ENCODE results near the gene CRY2. TPM values are rescaled to one million over a fixed set of nuclear protein-coding genes. Genes with fewer than 3 reads are reported as not detected.

Gene CRY2
- total and polyA plus RNA-seq, 2 donors (not counting 1 experiment from before 2014, with no cell fraction given), result 8.3 to 21.5 TPM

DNA sequence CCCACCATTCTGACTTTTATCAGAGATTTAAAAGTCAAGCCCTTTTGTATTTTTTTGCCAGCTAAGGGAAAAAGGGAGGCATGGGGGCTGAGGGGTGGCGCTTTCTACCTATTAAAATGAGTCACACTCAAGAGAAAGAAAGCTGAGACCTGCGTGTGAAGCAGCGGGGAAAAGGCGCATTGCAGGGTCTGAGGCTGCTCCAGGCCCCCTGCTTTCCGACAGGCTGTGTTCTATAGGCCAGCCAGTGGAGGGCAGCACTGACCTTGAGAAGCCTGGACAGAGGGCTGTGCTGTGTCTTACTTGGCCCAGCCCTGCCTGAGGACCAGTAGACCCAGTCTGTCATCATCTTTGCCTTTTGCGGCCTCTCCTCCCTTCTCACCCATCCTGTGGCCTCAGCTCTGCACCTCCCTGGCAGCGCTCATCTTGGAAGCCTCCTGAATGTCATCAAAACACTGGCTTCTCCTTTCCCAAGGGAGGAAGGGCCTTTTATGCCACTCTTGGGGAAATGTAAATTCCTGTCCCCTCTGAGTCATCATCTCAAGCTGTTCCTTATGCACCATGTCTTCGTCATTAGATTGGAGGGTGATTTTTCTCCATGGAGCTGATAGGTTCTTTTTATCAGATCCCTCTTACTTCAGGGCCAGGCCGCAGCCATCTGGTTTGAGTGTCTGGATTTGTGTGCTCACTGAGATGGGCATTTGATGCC lies 25.5 kb downstream of the CRY2 start:
- Histone ChIP-seq H3K9ac (ENCODE audit: insufficient read depth, low read length) (no peak overlapping the region), H3K79me2 (ENCODE audit: control insufficient read depth, insufficient read depth, low read length) (no peaks in the 10 kb centered on the region), H3K4me3 (replicated peaks in 1 of 4; ENCODE audit: control extremely low read depth in 1 of 4, insufficient read depth in 1 of 4, low read depth in 3 of 4, low read length in 4 of 4) (no peak overlapping the region), H4K20me1 (ENCODE audit: control insufficient read depth, extremely low read depth, insufficient read depth, low read length) (peaks cover 2% of the 10 kb centered on the region), H3K27ac (ENCODE audit: insufficient read depth, low read length) (peak overlapping the region; percentile 59), H3K27me3 (ENCODE audit: control insufficient read depth, insufficient read depth, low read length) (no peaks in the 10 kb centered on the region), H3K9me3 (ENCODE audit: control insufficient read depth, insufficient read depth, low read depth, low read length) (no peaks in the 10 kb centered on the region), H2AFZ (ENCODE audit: low read length) (no peak overlapping the region), H3K4me1 (ENCODE audit: control insufficient read depth, extremely low read depth, insufficient read depth, low read length) (peaks cover 10% of the 10 kb centered on the region), H3K36me3 (ENCODE audit: control insufficient read depth, insufficient read depth, low read length) (peaks cover 22% of the 10 kb centered on the region), H3K4me2 (ENCODE audit: extremely low read depth, insufficient read depth, low read length) (no peak overlapping the region)
- TF ChIP-seq, protein P1, sequence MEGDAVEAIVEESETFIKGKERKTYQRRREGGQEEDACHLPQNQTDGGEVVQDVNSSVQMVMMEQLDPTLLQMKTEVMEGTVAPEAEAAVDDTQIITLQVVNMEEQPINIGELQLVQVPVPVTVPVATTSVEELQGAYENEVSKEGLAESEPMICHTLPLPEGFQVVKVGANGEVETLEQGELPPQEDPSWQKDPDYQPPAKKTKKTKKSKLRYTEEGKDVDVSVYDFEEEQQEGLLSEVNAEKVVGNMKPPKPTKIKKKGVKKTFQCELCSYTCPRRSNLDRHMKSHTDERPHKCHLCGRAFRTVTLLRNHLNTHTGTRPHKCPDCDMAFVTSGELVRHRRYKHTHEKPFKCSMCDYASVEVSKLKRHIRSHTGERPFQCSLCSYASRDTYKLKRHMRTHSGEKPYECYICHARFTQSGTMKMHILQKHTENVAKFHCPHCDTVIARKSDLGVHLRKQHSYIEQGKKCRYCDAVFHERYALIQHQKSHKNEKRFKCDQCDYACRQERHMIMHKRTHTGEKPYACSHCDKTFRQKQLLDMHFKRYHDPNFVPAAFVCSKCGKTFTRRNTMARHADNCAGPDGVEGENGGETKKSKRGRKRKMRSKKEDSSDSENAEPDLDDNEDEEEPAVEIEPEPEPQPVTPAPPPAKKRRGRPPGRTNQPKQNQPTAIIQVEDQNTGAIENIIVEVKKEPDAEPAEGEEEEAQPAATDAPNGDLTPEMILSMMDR (conservative IDR thresholded peaks at IDR 0.05 in 1 of 2, IDR thresholded peaks at IDR 0.05 in 1 of 2; ENCODE audit: low read depth in 1 of 2, low read length in 2 of 2), result peak; percentile 79 to 87
- no peak for TF ChIP-seq EZH2 (IDR thresholded peaks at IDR 0.05; ENCODE audit: low read length, missing control alignments)
- peak; percentile 86 to 95 for DNase-seq (ENCODE audit: low read depth in 2 of 2)

DNA sequence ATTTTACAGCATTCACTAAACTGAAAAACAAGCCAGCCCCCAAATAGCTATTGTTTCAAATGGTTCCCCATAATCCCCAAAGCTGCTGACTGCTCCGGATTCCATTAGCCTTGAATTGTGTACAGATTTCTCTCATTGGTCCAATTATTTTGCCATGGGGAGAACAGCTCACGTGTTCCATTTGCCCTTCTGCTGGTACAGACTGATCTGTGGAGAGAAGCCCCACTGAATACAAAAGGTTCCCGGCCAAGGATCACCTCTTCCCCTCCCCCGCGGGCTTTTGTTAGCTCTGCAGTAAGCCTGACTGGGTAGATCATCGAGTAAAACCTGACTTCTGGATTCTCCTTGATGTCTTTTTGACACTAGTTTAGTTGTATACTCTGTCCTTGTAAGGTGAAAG lies 29.1 kb downstream of the CRY2 start:
- Histone ChIP-seq H3K9me3 (ENCODE audit: control insufficient read depth, insufficient read depth, low read depth, low read length) (no peaks in the 10 kb centered on the region), H3K27ac (ENCODE audit: insufficient read depth, low read length) (no peak overlapping the region), H2AFZ (ENCODE audit: low read length) (no peak overlapping the region), H3K9ac (ENCODE audit: insufficient read depth, low read length) (no peak overlapping the region), H3K4me3 (replicated peaks in 1 of 4; ENCODE audit: control extremely low read depth in 1 of 4, insufficient read depth in 1 of 4, low read depth in 3 of 4, low read length in 4 of 4) (no peak overlapping the region), H3K4me2 (ENCODE audit: extremely low read depth, insufficient read depth, low read length) (no peak overlapping the region), H3K36me3 (ENCODE audit: control insufficient read depth, insufficient read depth, low read length) (peaks cover 9% of the 10 kb centered on the region), H3K79me2 (ENCODE audit: control insufficient read depth, insufficient read depth, low read length) (no peaks in the 10 kb centered on the region), H4K20me1 (ENCODE audit: control insufficient read depth, extremely low read depth, insufficient read depth, low read length) (peaks cover 2% of the 10 kb centered on the region), H3K4me1 (ENCODE audit: control insufficient read depth, extremely low read depth, insufficient read depth, low read length) (peaks cover 10% of the 10 kb centered on the region), H3K27me3 (ENCODE audit: control insufficient read depth, insufficient read depth, low read length) (no peaks in the 10 kb centered on the region)
- TF ChIP-seq EZH2 (IDR thresholded peaks at IDR 0.05; ENCODE audit: low read length, missing control alignments), result no peak
- TF ChIP-seq, protein P1 (conservative IDR thresholded peaks at IDR 0.05 in 1 of 2, IDR thresholded peaks at IDR 0.05 in 1 of 2; ENCODE audit: low read depth in 1 of 2, low read length in 2 of 2), result no peak
- DNase-seq (ENCODE audit: low read depth in 2 of 2), result no peak

DNA sequence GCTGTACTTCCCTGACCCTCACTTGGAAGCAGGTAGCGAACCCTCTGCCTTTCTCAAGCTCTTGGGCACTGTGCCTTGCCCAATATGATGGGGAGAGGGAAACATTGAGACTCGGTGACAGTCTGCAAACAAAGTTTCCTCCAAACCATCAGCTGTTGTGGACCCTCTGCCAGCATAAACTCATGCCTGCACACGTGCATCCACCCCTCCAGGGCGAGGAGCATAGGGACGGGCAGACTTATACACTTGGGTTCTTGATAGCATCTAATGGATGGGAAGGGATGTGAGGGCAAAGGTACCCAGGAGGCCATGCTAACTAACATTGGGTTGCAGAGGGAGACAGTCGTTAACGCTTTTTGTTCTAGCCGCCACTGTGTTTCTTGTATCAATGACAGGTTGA lies 29.9 kb downstream of the CRY2 start:
- Histone ChIP-seq H3K79me2 (ENCODE audit: control insufficient read depth, insufficient read depth, low read length) (no peaks in the 10 kb centered on the region), H3K27me3 (ENCODE audit: control insufficient read depth, insufficient read depth, low read length) (no peaks in the 10 kb centered on the region), H3K4me2 (ENCODE audit: extremely low read depth, insufficient read depth, low read length) (no peak overlapping the region), H3K9ac (ENCODE audit: insufficient read depth, low read length) (no peak overlapping the region), H3K27ac (ENCODE audit: insufficient read depth, low read length) (no peak overlapping the region), H3K4me1 (ENCODE audit: control insufficient read depth, extremely low read depth, insufficient read depth, low read length) (peaks cover 10% of the 10 kb centered on the region), H3K36me3 (ENCODE audit: control insufficient read depth, insufficient read depth, low read length) (peaks cover 2% of the 10 kb centered on the region), H2AFZ (ENCODE audit: low read length) (no peak overlapping the region), H4K20me1 (ENCODE audit: control insufficient read depth, extremely low read depth, insufficient read depth, low read length) (peaks cover 2% of the 10 kb centered on the region), H3K9me3 (ENCODE audit: control insufficient read depth, insufficient read depth, low read depth, low read length) (no peaks in the 10 kb centered on the region), H3K4me3 (replicated peaks in 1 of 4; ENCODE audit: control extremely low read depth in 1 of 4, insufficient read depth in 1 of 4, low read depth in 3 of 4, low read length in 4 of 4) (no peak overlapping the region)
- no peak for DNase-seq (ENCODE audit: low read depth in 2 of 2)
- no peak for TF ChIP-seq EZH2 (IDR thresholded peaks at IDR 0.05; ENCODE audit: low read length, missing control alignments)
- TF ChIP-seq, protein P1 (conservative IDR thresholded peaks at IDR 0.05 in 1 of 2, IDR thresholded peaks at IDR 0.05 in 1 of 2; ENCODE audit: low read depth in 1 of 2, low read length in 2 of 2), result no peak

Measured in fibroblast of lung (primary cell).